Activated T-helper 1 cell treated with Interleukin-2 at 50 U/mL for 16 hours (primary cell): ENCODE data around the gene NOL4L.
"Not testable (repeated sequence)": the region's sequence is repeated elsewhere in the genome, so short reads cannot be mapped to it uniquely, and the experiment has no call there.

Source experiments
- DNase-seq: peaks from one replicate; pipeline ENCODE4 v3.0.0-alpha.2; 2020; ENCODE audit warnings: low read depth

NOL4L gene

DNA sequence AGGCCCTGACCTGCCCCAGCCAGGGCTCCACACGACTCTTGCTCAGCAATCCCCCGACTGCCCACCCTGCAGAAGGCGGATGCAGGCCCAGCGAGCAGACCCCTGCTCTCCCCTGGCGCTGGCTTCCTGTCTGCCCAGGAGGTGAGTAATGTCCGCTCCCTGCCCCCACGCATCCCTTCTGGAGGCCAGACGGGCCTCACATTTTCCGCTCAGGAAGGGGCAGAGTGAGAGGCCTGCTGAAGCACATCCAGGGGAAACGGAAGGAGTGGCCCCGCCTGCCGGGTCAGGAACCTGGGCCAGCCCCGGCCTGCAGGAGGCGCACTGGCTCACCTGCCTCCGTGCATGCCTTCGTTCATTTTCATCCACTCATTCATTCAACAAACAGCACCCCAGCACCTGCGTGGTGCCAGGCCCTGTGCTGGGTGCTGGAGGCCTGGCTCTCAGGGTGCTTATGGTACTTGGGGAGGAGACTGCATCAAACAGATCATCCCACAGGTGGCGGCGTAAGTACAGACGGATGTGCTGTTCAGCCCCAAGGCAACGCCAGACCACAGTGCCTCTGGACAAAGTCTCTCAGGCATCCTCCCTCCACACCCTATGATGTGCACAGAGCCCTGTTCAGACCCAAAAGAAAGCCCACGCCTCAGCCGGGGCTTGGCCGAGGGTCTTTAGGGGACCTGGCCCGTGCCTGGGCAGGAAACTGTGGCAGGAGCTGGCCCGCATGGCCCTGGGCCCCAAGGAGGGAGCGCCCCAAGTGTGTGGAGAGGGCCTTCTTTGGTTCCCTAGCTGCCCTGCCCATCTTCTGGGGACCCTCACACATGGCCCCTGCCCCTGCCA is 114.9 kb downstream of the NOL4L start:
- DNase-seq, result no peak

- no peak for DNase-seq
Observed at GRCh38 chr20:32468860-32469259, 116.3 kb downstream of the NOL4L start.

GRCh38 chr20:32468313-32468640 is 116.9 kb downstream of the NOL4L start:
- no peak for DNase-seq

GRCh38 chr20:32467506-32468312 is 117.4 kb downstream of the NOL4L start:
- no peak for DNase-seq

- no peak for DNase-seq
Observed at GRCh38 chr20:32466739-32467505, 118.2 kb downstream of the NOL4L start.

GRCh38 chr20:32465901-32466675 is 119.0 kb downstream of the NOL4L start:
- not testable (repeated sequence) for DNase-seq

DNA sequence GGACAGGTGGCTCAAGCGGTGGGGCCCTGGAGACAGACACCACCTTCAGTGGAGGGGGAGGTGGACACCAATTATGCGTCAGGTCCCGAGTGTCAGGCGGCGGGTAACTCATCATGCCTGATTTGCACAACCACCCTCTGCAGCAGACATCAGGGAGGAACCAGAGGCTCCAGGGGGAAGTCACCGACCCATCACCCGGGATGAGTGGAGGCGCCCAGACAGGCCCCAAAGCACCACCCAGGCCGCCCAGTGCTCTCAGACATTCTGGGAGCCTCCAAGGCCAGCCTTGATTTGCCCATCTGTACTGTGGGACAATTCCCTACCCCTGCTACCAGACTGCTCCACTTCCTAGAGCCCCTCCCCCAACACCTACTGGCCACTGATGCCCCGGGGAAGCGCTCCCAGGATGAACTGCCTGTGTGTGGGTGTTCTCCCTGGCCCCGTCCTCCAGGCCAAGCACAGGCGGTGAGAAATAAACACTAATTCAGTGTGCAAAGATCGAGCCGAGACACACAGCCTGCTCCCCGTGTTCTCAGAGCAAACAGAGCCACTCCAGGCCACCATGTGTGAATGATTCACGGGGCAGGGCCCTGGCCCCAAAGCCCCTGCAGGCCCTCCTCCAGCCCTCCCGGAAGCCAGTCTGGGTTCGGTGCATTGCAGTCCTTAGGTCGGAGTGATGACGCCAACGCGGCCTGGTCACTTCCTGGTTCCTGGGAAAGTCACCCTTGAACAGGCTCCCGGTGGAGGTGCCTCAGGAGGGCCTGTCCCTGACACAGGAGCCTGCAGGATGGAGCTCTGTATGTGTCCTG is 119.8 kb downstream of the NOL4L start:
- DNase-seq, result no peak

GRCh38 chr20:32464401-32465091 is 120.6 kb downstream of the NOL4L start:
- no peak for DNase-seq

DNA sequence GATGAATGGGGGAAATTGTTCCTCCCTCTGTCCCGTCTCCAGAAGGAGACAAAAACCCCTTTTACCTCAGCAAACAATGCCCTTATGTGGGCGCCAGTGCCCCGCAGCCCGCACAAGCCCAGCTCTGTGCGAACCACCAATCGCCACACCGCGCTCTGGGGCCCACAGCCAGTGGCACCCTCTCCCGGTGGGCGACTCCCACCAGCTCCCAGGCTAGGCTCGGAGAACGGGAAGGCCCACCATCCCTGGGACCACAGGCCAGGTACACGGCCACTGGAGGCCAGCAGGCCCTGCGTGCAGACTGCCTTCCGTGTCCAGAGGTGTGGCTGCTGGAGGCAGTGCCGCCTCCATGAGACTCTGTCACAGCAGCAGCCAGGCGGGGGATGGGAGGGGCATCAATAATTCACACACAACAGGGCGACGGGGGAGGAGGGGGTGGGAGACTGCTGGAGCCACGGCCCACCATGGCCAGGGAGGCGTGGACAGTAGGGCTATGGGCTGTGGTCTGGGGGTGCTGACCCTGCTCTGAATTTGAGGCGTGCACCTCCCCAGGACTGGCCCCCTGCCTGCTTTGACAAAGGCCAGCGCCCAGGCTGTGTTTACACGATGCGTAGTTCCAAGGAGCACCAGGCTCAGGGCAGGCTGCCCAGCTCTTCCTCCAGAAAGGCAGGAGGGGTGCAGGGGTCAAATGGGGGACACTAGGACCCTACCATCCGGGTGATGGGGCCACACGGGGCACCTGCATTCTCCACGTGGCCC is 121.3 kb downstream of the NOL4L start:
- no peak for DNase-seq

GRCh38 chr20:32462900-32463641 is 122.1 kb downstream of the NOL4L start:
- no peak for DNase-seq

DNA sequence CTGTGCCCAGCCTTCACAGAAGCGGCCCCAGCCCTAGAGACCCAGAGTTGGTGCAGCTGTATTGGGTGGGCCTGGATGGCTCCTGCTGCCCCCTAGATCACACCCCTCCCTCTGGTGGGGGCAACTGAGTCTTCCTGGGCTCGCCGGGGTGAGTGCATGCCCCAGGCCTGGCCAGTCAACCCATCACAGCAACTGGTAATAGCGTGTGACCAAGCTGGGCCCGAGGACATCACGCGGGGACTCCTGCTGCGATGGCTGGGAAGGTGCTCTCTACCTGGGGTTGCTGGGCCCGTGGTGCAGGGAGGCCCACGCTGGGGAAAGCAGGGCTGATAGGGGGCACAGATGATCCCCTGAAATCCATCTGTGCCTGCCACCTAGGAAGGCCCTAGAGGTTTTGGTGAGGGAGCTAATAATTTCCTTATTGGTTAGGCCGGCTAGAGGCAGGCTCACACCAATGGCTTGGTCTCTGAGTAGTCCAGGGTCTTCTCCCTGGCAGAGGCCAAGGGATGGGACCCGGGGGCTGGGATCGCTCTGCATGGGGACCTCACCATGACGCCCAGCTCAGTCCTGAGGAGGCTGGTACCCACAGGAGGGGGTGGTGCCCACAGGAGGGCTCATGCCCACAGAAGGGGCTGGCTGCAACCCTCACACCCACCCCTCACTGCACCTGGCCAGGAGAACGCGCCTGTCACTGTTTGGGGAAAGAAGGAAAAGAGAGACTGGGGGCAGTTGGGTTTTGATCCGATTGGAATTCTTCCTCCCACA is 123.1 kb downstream of the NOL4L start:
- DNase-seq, result no peak

DNA sequence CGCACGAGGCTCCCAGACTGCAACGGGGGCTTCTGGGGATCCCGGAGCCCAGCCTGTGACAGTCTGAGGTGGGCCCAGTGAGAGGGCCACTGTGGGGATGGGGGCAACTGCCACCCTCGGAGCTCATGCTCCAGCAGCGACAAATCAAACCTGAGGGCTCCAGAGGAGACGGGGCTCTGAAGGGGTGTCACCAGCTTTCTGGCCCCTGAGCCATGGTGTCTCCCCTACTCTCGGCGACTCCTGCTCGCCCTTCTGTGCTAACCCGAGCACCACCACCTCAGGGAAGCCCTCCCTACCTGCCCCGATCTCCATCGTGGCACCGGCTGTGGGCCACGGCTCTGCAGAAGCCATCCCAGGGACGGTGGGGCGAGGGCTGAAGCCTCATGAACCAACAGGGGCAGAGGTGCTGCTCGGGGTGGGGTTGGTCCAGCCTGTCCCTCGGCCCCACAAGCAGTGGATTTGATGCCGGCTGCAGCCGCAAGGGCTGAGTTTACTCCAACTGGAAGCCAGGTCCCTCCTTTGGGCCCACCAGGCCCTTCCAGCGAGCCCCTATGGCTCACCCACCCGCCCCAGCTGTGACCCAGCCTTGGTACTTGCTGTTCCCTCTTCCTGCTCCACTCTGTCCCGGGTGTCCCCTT is 124.3 kb downstream of the NOL4L start:
- no peak for DNase-seq

DNA sequence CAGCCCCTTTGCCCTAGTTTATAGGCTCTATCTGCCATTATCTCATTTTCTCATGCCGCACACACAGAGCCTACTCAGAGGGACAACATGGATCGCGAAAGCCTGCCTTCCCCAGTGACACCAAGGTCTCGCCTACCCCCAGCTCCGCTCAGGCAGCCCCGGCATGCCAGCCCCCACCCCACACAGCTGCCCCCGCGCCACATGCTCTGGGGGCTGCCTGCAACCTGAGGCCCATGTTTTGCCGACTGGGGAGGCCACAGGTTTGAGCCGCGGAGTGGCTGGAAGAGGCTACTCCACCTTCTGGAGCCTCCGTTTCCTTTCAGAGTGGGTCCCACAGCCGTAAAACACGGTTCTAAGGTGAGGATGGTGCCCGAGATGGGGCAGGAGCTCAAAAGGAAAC is 124.9 kb downstream of the NOL4L start:
- DNase-seq, result no peak

- DNase-seq, result no peak
Observed at GRCh38 chr20:32458837-32459220, 126.3 kb downstream of the NOL4L start.

DNA sequence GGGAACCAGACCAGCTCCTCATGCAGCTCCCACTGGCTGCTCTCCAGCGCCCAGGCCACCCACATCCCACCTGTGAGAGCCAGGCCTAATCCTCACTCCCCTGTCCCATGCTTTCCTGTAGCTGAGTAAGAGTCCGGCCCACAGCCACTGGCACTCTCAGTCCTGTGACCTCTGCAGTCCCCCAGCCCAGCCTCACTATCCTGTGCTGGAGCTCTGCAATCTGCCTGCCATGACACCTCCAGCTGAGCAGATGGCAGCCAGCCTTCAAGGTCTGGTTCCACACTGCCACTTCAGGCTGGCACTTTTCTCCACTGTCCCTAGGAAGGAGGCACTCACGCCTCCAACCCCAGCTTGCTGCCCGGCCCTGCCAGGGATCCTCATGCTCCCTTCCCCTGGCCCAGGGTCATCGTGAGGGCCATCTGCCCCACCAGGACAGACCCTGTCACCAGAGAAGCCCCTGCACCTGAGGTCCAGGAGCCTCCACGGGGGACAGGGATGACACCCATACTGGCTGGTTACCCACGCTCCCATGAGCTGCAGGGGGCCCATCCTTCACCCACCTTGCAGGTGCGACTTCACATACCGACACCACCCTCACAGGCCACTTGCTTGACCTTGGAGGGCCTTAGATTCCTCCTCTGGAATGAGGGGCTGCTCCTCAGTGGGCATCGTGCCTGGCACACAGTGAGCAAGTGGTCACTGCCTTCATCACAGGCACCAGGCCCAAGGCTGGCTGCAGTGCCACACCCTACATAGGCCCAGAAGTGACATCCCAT is 126.9 kb downstream of the NOL4L start:
- no peak for DNase-seq

GRCh38 chr20:32457479-32457986 is 127.6 kb downstream of the NOL4L start:
- no peak for DNase-seq
